HEK293 (cell line): Measurements from ENCODE around the gene EPHA6.

Source experiments
- HOXD13 ChIP-seq: sonication (generic); formaldehyde crosslinking; IDR thresholded peaks from 2 replicates; pipeline ENCODE4 v1.8.0; 2022; ENCODE audit warnings: missing genetic modification reagents, borderline replicate concordance
- KLF16 ChIP-seq: fragments of 450-650 bp; formaldehyde crosslinking; IDR thresholded peaks from 2 replicates; pipeline ENCODE4 v1.5.1; 2017; ENCODE audit warnings: missing biosample characterization, missing genetic modification characterization
- KLF7 ChIP-seq: fragments of 450-650 bp; formaldehyde crosslinking; IDR thresholded peaks from 2 replicates; pipeline ENCODE4 v1.5.1; 2016; ENCODE audit warnings: missing biosample characterization, missing genetic modification characterization, borderline replicate concordance
- TCF7L2 ChIP-seq: IDR thresholded peaks from 2 replicates; pipeline ENCODE4 v1.6.1; 2011; ENCODE audit warnings: low read depth, mild to moderate bottlenecking, inconsistent platforms, low read length, moderate library complexity, borderline replicate concordance
- ZNF174 ChIP-seq: fragments of 450-650 bp; formaldehyde crosslinking; IDR thresholded peaks from 2 replicates; pipeline ENCODE4 v1.5.0; 2017; ENCODE audit warnings: missing biosample characterization, mild to moderate bottlenecking, missing genetic modification characterization
- ZNF239 ChIP-seq: fragments of 450-650 bp; formaldehyde crosslinking; IDR thresholded peaks from 2 replicates; pipeline ENCODE4 v1.5.1; 2016; ENCODE audit warnings: missing biosample characterization, missing genetic modification characterization
- ZNF548 ChIP-seq: fragments of 450-650 bp; formaldehyde crosslinking; IDR thresholded peaks from 2 replicates; pipeline ENCODE4 v1.5.1; 2016; ENCODE audit warnings: missing biosample characterization, missing genetic modification characterization
- ZNF558 ChIP-seq: fragments of 450-650 bp; formaldehyde crosslinking; IDR thresholded peaks from 2 replicates; pipeline ENCODE4 v1.5.1; 2016; ENCODE audit warnings: missing biosample characterization, missing genetic modification characterization
- ZNF664 ChIP-seq: fragments of 450-650 bp; formaldehyde crosslinking; IDR thresholded peaks from 2 replicates; pipeline ENCODE4 v1.5.1; 2016; ENCODE audit warnings: missing biosample characterization, missing genetic modification characterization
- ZSCAN16 ChIP-seq: fragments of 450-650 bp; formaldehyde crosslinking; IDR thresholded peaks from 2 replicates; pipeline ENCODE4 v1.5.1; 2016; ENCODE audit warnings: missing biosample characterization, missing genetic modification characterization
- TF ChIP-seq, protein P1 (sequence below): fragments of 450-650 bp; formaldehyde crosslinking; IDR thresholded peaks from 2 replicates; pipeline ENCODE4 v1.5.1; 2016; ENCODE audit warnings: missing biosample characterization, missing genetic modification characterization
- TF ChIP-seq, protein P2 (sequence below): fragments of 450-650 bp; formaldehyde crosslinking; IDR thresholded peaks from 2 replicates; pipeline ENCODE4 v1.5.1; 2016; ENCODE audit warnings: missing biosample characterization, missing genetic modification characterization

- TF ChIP-seq ZSCAN16 (tag by site-specific recombination) (no peak), KLF7 (tag by site-specific recombination) (no peak), ZNF548 (tag by site-specific recombination) (no peak), KLF16 (tag by site-specific recombination) (no peak), ZNF239 (no peak), HOXD13 (CRISPR knock-in tag) (no peak), ZNF664 (tag by site-specific recombination) (no peak), ZNF174 (tag by site-specific recombination) (no peak), TCF7L2 (no peak), ZNF558 (tag by site-specific recombination) (no peak)
- TF ChIP-seq, protein P1, sequence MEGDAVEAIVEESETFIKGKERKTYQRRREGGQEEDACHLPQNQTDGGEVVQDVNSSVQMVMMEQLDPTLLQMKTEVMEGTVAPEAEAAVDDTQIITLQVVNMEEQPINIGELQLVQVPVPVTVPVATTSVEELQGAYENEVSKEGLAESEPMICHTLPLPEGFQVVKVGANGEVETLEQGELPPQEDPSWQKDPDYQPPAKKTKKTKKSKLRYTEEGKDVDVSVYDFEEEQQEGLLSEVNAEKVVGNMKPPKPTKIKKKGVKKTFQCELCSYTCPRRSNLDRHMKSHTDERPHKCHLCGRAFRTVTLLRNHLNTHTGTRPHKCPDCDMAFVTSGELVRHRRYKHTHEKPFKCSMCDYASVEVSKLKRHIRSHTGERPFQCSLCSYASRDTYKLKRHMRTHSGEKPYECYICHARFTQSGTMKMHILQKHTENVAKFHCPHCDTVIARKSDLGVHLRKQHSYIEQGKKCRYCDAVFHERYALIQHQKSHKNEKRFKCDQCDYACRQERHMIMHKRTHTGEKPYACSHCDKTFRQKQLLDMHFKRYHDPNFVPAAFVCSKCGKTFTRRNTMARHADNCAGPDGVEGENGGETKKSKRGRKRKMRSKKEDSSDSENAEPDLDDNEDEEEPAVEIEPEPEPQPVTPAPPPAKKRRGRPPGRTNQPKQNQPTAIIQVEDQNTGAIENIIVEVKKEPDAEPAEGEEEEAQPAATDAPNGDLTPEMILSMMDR (tag by site-specific recombination), result no peak
- TF ChIP-seq, protein P2, sequence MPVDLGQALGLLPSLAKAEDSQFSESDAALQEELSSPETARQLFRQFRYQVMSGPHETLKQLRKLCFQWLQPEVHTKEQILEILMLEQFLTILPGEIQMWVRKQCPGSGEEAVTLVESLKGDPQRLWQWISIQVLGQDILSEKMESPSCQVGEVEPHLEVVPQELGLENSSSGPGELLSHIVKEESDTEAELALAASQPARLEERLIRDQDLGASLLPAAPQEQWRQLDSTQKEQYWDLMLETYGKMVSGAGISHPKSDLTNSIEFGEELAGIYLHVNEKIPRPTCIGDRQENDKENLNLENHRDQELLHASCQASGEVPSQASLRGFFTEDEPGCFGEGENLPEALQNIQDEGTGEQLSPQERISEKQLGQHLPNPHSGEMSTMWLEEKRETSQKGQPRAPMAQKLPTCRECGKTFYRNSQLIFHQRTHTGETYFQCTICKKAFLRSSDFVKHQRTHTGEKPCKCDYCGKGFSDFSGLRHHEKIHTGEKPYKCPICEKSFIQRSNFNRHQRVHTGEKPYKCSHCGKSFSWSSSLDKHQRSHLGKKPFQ (tag by site-specific recombination), result no peak
Measured at GRCh38 chr3:97230486-97230885, 416.1 kb downstream of the EPHA6 start.
